ENCODE measurements around the gene ZNF292.
"Not testable (repeated sequence)": the region's sequence is repeated elsewhere in the genome, so short reads cannot be mapped to it uniquely, and the experiment has no call there.

Gene ZNF292

GRCh38 chr6:87281426-87281825 is 126.1 kb downstream of the ZNF292 start:
- no peak for FAIRE-seq

DNA sequence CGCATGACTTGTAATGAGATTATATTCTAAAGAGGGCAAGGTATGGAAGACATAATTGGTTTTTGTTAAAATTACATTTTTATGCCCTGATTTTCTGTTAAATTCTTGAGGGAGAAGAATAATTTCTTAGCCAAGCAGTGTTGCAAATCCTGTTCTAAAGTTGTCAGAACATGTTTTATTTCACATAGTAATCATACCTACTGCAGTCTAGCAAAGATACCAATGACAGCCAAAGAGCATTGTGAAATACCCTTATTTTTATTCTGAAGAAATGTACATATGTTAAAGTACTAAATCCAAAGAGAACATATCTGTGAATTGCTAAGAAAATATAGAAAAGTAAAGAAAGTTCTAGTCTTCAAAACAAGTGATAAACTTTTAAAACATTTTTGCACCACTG is 127.4 kb downstream of the ZNF292 start:
- no peak for FAIRE-seq

- FAIRE-seq: no peak
These were observed 128.1 kb downstream of the ZNF292 start for GRCh38 chr6:87283461-87283860.

DNA sequence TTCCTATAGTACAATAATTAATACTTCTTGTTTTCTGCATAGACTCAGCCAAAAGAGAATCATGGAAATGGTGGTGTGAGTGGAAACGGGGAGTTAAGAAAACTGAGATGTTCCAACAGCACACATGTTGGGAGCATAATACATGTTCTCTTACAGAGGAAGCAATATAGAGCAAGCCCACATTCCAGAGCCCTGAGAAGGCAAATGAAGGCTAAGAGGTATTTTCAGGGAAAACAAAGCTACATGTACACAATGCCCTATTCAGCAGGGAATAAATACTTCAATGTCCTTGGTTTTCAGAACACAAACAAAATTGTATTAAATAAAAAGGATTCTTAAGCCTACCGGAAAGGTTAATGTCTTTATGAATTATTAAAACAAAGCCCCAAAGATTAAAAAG is 131.9 kb downstream of the ZNF292 start:
- FAIRE-seq: no peak

- FAIRE-seq: no peak
These were observed 134.2 kb downstream of the ZNF292 start for GRCh38 chr6:87289571-87289970.

DNA sequence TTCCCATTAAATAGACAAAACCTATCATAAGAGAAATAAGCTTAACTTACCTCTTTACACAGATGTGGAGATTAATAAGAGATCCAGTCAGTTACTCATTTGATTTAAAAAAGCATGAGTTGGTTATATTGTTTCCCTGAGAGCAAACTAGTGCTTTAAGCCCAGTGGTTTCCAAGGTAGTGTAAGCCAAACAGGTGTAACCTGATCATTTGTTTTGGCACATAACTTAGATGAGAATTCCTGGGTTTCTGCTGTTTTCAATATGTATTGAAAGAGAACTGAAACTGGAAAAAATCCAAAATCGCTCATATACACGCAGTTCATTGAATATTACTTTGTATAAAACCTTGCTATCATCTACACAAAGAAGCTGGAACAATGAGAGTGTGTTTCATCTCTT is 136.5 kb downstream of the ZNF292 start:
- FAIRE-seq: no peak

- no peak for FAIRE-seq
These were observed 138.2 kb downstream of the ZNF292 start for GRCh38 chr6:87293526-87293925.

DNA sequence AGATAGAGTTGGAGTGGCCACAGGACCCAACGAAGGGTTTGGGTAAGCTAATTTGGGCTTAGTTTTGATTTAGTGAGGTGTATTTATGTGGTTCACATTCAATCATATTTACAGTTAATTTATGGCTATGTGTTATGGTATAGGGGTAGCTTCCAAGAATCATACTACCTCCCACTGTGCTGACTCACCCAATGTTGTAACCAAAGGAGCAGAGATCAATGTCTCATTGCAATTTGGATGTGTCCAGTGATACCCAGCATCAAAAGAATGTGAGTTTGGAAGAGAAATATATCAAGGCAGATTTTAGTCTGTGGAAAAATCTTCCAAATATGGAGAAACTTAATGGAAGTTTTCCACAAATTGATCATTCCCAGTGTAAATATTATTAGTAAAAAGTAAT is 141.8 kb downstream of the ZNF292 start:
- no peak for FAIRE-seq

DNA sequence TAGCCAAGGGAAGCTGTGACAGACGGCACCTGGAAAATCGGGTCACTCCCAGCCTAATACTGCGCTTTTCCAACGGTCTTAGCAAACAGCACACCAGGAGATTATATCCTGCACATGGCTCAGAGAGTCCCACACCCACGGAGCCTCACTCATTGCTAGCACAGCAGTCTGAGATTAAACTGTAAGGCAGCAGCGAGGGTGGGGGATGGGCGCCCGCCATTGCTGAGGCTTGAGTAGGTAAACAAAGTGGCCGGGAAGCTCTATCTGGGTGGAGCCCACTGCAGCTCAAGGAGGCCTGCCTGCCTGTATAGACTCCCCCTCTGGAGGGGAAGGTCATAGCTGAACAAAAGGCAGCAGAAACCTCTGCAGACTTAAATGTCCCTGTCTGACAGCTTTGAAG is 145.9 kb downstream of the ZNF292 start:
- FAIRE-seq: not testable (repeated sequence)

- FAIRE-seq: no peak
These were observed 153.6 kb downstream of the ZNF292 start for GRCh38 chr6:87308970-87309369.

DNA sequence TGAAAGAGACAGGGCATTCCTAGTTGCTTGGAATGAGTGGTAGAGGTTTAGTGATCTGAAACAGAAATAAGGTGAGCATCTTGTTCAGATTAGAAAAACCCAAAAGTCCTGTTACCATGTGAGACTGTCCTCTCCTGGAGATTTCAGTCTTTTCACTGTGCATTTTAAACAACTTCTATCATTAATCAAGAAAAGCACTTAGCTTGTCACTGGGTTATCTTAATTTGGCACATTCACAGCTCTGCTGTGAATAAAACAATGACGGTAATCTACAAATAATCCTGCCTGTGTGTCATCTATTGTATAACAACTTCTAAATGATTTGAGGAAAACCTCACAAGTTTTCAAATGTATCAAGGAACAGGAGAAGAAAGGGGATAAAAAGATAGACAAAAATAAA is 157.5 kb downstream of the ZNF292 start:
- FAIRE-seq: no peak
